Measurements from ENCODE around the gene ASPRV1. TPM values are rescaled to one million over a fixed set of nuclear protein-coding genes. Genes with fewer than 3 reads are reported as not detected.

The ASPRV1 gene
- total RNA-seq, 1 experiment from 2014 or later = 1.3 TPM

- no peak for ATAC-seq
- CTCF ChIA-PET = interaction anchor here (1.4 kb wide), 1 partner anchor 113 kb away, joined by 3 read pairs; no protein-coding TSS in a partner anchor
- Mint-ChIP-seq H3K36me3 (no peaks in the 10 kb centered on the region), H3K9me3 (no peaks in the 10 kb centered on the region), H3K27me3 (ENCODE audit: low read depth) (peaks cover 3% of the 10 kb centered on the region), H3K27ac (no peak overlapping the region), H3K4me1 (no peaks in the 10 kb centered on the region), H3K4me3 (no peak overlapping the region)
- POLR2A ChIA-PET = no interaction called here
- TF ChIP-seq HMGA2 (CRISPR knock-in tag; IDR thresholded peaks at IDR 0.05) (no peak), ZNF423 (CRISPR knock-in tag; IDR thresholded peaks at IDR 0.05) (no peak), ATF1 (CRISPR knock-in tag; IDR thresholded peaks at IDR 0.05) (no peak), GTF2I (CRISPR knock-in tag; conservative IDR thresholded peaks at IDR 0.05) (no peak), SMAD4 (CRISPR knock-in tag; IDR thresholded peaks at IDR 0.05) (no peak), SMAD3 (CRISPR knock-in tag; IDR thresholded peaks at IDR 0.05; ENCODE audit: borderline replicate concordance) (no peak), ZNF263 (CRISPR knock-in tag; IDR thresholded peaks at IDR 0.05; ENCODE audit: low read depth) (no peak), ZNF138 (CRISPR knock-in tag; conservative IDR thresholded peaks at IDR 0.05) (no peak), PRDM15 (CRISPR knock-in tag; IDR thresholded peaks at IDR 0.05) (no peak), ZNF396 (CRISPR knock-in tag; IDR thresholded peaks at IDR 0.05; ENCODE audit: borderline replicate concordance) (no peak), NR2C2 (CRISPR knock-in tag; IDR thresholded peaks at IDR 0.05) (no peak), CBFB (CRISPR knock-in tag; IDR thresholded peaks at IDR 0.05; ENCODE audit: low read depth) (no peak), ZBTB43 (CRISPR knock-in tag; IDR thresholded peaks at IDR 0.05) (no peak), TEAD1 (CRISPR knock-in tag; IDR thresholded peaks at IDR 0.05) (no peak), ETV6 (CRISPR knock-in tag; IDR thresholded peaks at IDR 0.05) (no peak), ZNF317 (CRISPR knock-in tag; IDR thresholded peaks at IDR 0.05; ENCODE audit: borderline replicate concordance, low read depth) (no peak), RELA (CRISPR knock-in tag; IDR thresholded peaks at IDR 0.05; ENCODE audit: borderline replicate concordance) (no peak), FOXP4 (CRISPR knock-in tag; IDR thresholded peaks at IDR 0.05) (no peak), IRF2 (CRISPR knock-in tag; IDR thresholded peaks at IDR 0.05; ENCODE audit: borderline replicate concordance, low read depth) (no peak), ZNF532 (CRISPR knock-in tag; IDR thresholded peaks at IDR 0.05; ENCODE audit: borderline replicate concordance) (no peak)
- DNase-seq (ENCODE audit: low spot score) = no peak
Measured at GRCh38 chr2:69957965-69958364, 3.5 kb downstream of the ASPRV1 start.
